Measurements from ENCODE around the gene ZNF107. TPM values are rescaled to one million over a fixed set of nuclear protein-coding genes. Genes with fewer than 3 reads are reported as not detected.

The ZNF107 gene
- total RNA-seq, 2 experiments from 2014 or later: 68.9 to 92.2 TPM

GRCh38 chr7:64651632-64652165, 14.2 kb upstream of the ZNF107 start:
- intact Hi-C loops (cut with micrococcal nuclease; ENCODE audit: unreplicated experiment): no loop called here
- no peak for DNase-seq (ENCODE audit: low spot score)
- no peak overlapping the region for H3K4me2 ChIP-seq (ENCODE audit: low read length)

GRCh38 chr7:64653721-64654401, 12.1 kb upstream of the ZNF107 start:
- CTCF ChIA-PET (ENCODE audit: unreplicated experiment): no interaction called here
- POLR2A ChIA-PET: interaction anchor here (0.5 to 2.3 kb wide), 3 partner anchors 11 to 251 kb away, joined by 3 to 10 read pairs (median 5); partner anchors contain the start of gene ZNF107

More at GRCh38 chr7:64651632-64652165, 14.2 kb upstream of the ZNF107 start:
- no peak overlapping the region for H3K4me3 ChIP-seq (ENCODE audit: low read depth, low read length, poor library complexity, severe bottlenecking)
- TF ChIP-seq, protein P1, sequence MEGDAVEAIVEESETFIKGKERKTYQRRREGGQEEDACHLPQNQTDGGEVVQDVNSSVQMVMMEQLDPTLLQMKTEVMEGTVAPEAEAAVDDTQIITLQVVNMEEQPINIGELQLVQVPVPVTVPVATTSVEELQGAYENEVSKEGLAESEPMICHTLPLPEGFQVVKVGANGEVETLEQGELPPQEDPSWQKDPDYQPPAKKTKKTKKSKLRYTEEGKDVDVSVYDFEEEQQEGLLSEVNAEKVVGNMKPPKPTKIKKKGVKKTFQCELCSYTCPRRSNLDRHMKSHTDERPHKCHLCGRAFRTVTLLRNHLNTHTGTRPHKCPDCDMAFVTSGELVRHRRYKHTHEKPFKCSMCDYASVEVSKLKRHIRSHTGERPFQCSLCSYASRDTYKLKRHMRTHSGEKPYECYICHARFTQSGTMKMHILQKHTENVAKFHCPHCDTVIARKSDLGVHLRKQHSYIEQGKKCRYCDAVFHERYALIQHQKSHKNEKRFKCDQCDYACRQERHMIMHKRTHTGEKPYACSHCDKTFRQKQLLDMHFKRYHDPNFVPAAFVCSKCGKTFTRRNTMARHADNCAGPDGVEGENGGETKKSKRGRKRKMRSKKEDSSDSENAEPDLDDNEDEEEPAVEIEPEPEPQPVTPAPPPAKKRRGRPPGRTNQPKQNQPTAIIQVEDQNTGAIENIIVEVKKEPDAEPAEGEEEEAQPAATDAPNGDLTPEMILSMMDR (conservative IDR thresholded peaks at IDR 0.05; ENCODE audit: low read length): peak; percentile 52
- TF ChIP-seq EZH2phosphoT487 (IDR thresholded peaks at IDR 0.05; ENCODE audit: borderline replicate concordance, low read depth, low read length): no peak
- ChIA-PET CTCF (ENCODE audit: unreplicated experiment) (no interaction called here), POLR2A (interaction anchor here (1.4 kb wide), 1 partner anchor 18 kb away, joined by 4 read pairs; no protein-coding TSS in a partner anchor)
- H3K36me3 ChIP-seq (ENCODE audit: insufficient read depth, low read length): no peaks in the 10 kb centered on the region
- H3K4me1 ChIP-seq (ENCODE audit: insufficient read depth, low read length, poor library complexity, severe bottlenecking): no peaks in the 10 kb centered on the region
- no peaks in the 10 kb centered on the region for H3K9me2 ChIP-seq (ENCODE audit: insufficient read depth, low read length)
- no peaks in the 10 kb centered on the region for H3K79me2 ChIP-seq (ENCODE audit: insufficient read depth, low read depth, low read length)
- H3K9me3 ChIP-seq (ENCODE audit: low read length): no peaks in the 10 kb centered on the region
- BruUV-seq (replicated peaks): no TSS peak
- no peaks in the 10 kb centered on the region for H4K20me1 ChIP-seq (ENCODE audit: insufficient read depth, low read length)
- H3K27ac ChIP-seq (ENCODE audit: low read depth, low read length, poor library complexity, severe bottlenecking): no peak overlapping the region
- H2AFZ ChIP-seq (ENCODE audit: low read length): no peak overlapping the region

More at GRCh38 chr7:64653721-64654401, 12.1 kb upstream of the ZNF107 start:
- no peaks in the 10 kb centered on the region for H3K4me1 ChIP-seq (ENCODE audit: insufficient read depth, low read length, poor library complexity, severe bottlenecking)
- no peaks in the 10 kb centered on the region for H4K20me1 ChIP-seq (ENCODE audit: insufficient read depth, low read length)
- DNase-seq (ENCODE audit: low spot score): no peak
- no peak overlapping the region for H3K27ac ChIP-seq (ENCODE audit: low read depth, low read length, poor library complexity, severe bottlenecking)
- no peaks in the 10 kb centered on the region for H3K9me2 ChIP-seq (ENCODE audit: insufficient read depth, low read length)
- no peaks in the 10 kb centered on the region for H3K79me2 ChIP-seq (ENCODE audit: insufficient read depth, low read depth, low read length)
- peak overlapping the region; percentile 45; the same call in 1 of the 2 replicates for H2AFZ ChIP-seq (ENCODE audit: low read length)
- no peak for TF ChIP-seq EZH2phosphoT487 (IDR thresholded peaks at IDR 0.05; ENCODE audit: borderline replicate concordance, low read depth, low read length)
- TF ChIP-seq, protein P1 (conservative IDR thresholded peaks at IDR 0.05; ENCODE audit: low read length): no peak
- no peak overlapping the region for H3K4me2 ChIP-seq (ENCODE audit: low read length)
- H3K9me3 ChIP-seq (ENCODE audit: low read length): no peaks in the 10 kb centered on the region
- intact Hi-C loops (cut with micrococcal nuclease; ENCODE audit: unreplicated experiment): no loop called here
- no peak overlapping the region for H3K4me3 ChIP-seq (ENCODE audit: low read depth, low read length, poor library complexity, severe bottlenecking)
- no peaks in the 10 kb centered on the region for H3K36me3 ChIP-seq (ENCODE audit: insufficient read depth, low read length)
- BruUV-seq (replicated peaks): no TSS peak

All from OCI-LY7 (cell line).